Cardiac muscle cell (in vitro differentiated cells and primary cell): ENCODE measurements around the gene RRAD. TPM values are rescaled to one million over a fixed set of nuclear protein-coding genes. Genes with fewer than 3 reads are reported as not detected.
A peak's percentile ranks its signal among the peaks of the same experiment; 100 is the strongest.
"Not testable (repeated sequence)": the region's sequence is repeated elsewhere in the genome, so short reads cannot be mapped to it uniquely, and the experiment has no call there.

Source experiments
- DNase-seq, 2 donors: peaks; one replicate each; pipeline versions ENCODE4 v3.0.0 to v3.0.0-alpha.2; 2010 to 2017; ENCODE audit warnings: low read depth in 1 of 2, low spot score in 1 of 2
- H3K27ac ChIP-seq: fragments of 200-600 bp; sonication (generic); 2 replicates; pipeline ENCODE4 v1.5.1; 2016
- H3K27me3 ChIP-seq: fragments of 200-600 bp; sonication (generic); 2 replicates; pipeline ENCODE4 v1.6.0; 2016; ENCODE audit warnings: control low read depth
- H3K36me3 ChIP-seq: fragments of 200-600 bp; sonication (generic); 2 replicates; pipeline ENCODE4 v1.5.1; 2016; ENCODE audit warnings: control low read depth
- H3K4me1 ChIP-seq: fragments of 200-600 bp; sonication (generic); 2 replicates; pipeline ENCODE4 v1.8.1; 2017; ENCODE audit warnings: low read depth, mild to moderate bottlenecking, mixed run types
- H3K4me3 ChIP-seq: fragments of 200-600 bp; sonication (generic); 2 replicates; pipeline ENCODE4 v1.5.1; 2016; ENCODE audit warnings: mild to moderate bottlenecking
- H3K9me3 ChIP-seq: fragments of 200-600 bp; sonication (generic); 2 replicates; pipeline ENCODE4 v1.5.1; 2017; ENCODE audit warnings: low read depth, mild to moderate bottlenecking, control low read depth
- polyA plus RNA-seq: library from polyadenylated mRNA; unstranded; fragments of >200 nt; fragmentation: Nextera tagmentation; extraction: Ambion mirVana; gene quantifications from 2 replicates; pipeline ENCODE4 v1.2.1, GENCODE V29; 2016
- total RNA-seq: library from RNA; depleted of rRNA; stranded (reverse); fragments of >200 nt; gene quantifications from 2 replicates; pipeline ENCODE4 v1.2.3, GENCODE V29; 2016
- TF ChIP-seq, protein P1 (sequence below): IDR thresholded peaks from 2 replicates; pipeline ENCODE4 v1.5.1; 2012; ENCODE audit warnings: low read depth, mild to moderate bottlenecking, low read length

RRAD gene
- total and polyA plus RNA-seq, 2 experiments from 2014 or later = 73.8 to 246 TPM

DNA sequence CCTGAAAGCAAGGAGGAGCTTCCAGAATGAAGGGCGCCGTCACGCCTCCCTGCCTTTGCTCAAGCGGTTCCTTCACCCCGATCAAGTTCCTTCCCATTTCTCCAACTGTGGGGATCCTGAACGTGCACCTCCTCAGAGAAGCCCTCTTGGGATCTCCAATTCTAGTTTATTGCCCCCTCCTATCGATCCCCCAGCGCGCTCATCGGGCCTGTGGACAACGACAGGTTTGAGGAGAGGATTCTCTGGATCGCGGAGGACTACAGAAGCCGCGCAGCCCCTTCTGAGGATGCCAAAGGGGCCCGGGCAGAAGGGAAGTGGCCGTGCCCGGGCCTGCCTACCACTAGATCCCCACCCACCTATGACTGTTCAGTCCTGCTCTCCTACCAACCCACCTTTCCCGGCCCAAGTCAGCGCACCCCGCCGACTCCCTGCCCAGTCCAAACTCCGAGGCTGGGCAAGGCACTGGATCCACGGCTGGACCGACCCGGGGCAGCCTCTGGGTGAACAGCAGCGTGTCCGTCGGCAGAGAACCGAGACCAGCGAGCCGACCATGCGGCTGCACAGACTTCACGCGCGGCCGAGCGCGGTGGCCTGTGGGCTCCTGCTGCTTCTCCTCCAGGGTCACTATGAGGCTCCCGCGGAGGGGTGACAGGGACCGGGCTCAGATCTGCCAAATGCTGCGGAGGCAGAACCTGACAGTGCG, 22.9 kb upstream of the RRAD start:
- H3K4me1 ChIP-seq = no peaks in the 10 kb centered on the region
- peak in 1 of 2 donors; percentile 30 for DNase-seq
- H3K27ac ChIP-seq = no peak overlapping the region
- no peaks in the 10 kb centered on the region for H3K36me3 ChIP-seq
- peak overlapping the region; percentile 18 for H3K4me3 ChIP-seq
- TF ChIP-seq, protein P1, sequence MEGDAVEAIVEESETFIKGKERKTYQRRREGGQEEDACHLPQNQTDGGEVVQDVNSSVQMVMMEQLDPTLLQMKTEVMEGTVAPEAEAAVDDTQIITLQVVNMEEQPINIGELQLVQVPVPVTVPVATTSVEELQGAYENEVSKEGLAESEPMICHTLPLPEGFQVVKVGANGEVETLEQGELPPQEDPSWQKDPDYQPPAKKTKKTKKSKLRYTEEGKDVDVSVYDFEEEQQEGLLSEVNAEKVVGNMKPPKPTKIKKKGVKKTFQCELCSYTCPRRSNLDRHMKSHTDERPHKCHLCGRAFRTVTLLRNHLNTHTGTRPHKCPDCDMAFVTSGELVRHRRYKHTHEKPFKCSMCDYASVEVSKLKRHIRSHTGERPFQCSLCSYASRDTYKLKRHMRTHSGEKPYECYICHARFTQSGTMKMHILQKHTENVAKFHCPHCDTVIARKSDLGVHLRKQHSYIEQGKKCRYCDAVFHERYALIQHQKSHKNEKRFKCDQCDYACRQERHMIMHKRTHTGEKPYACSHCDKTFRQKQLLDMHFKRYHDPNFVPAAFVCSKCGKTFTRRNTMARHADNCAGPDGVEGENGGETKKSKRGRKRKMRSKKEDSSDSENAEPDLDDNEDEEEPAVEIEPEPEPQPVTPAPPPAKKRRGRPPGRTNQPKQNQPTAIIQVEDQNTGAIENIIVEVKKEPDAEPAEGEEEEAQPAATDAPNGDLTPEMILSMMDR = no peak
- no peaks in the 10 kb centered on the region for H3K9me3 ChIP-seq
- peaks cover 40% of the 10 kb centered on the region for H3K27me3 ChIP-seq

DNA sequence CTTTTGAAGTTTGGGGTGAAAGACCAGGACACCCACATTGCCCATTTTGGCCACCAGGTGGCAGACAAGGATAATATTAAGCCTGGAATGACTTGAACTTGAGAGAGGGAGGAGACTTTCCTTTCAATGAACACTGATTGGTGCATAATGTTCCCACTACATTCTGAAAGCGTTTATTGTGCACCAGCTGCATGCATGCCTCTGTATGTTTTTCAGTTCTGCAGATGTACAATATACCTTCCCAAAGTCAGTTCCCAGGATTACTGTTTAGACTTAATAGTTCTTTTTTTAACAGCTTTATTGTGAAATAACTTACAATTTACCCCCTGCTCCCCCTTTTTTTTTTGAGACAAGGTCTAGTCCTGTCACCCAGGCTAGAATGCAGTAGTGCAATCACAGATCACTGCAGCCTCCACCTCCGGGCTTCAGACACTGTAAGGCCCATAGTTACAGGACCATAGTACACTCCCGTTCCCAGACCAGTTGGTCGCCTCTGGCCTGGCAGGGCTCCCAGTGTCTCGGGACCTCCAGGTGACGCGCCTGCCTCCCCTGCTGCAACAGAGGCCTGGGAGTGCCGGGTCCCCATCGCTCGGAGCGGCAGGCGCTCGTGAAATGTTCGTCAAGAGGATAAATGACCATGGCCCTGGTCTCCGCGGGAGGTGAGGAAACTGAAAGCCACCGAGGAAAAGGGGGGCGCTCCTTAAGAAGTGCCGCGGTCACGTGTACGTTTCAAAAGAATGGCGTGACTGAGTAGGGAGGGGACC, 22.1 kb upstream of the RRAD start:
- Histone ChIP-seq H3K9me3 (no peaks in the 10 kb centered on the region), H3K4me1 (no peaks in the 10 kb centered on the region), H3K4me3 (peak overlapping the region; percentile 18), H3K36me3 (peaks cover 5% of the 10 kb centered on the region), H3K27ac (no peak overlapping the region), H3K27me3 (peaks cover 40% of the 10 kb centered on the region)
- TF ChIP-seq, protein P1 = peak; percentile 86
- peak; percentile 85 to 86 for DNase-seq

DNA sequence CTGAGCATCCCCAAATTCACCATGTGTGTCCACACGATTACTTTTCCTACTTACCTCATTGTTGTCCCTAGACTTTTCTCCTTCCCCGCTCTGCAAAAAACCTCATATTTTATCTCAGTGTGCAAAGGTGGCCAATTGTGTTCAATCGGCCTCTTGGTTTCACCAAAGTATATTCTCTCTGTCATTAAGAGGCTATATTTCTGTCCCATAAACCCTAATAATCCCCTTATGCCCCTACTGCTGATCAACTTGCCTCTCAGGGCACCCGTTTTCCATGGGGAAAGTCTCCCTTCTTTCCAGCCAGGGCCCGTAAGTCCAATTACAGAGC, 21.6 kb upstream of the RRAD start:
- no peak for DNase-seq
- H3K9me3 ChIP-seq = no peaks in the 10 kb centered on the region
- no peaks in the 10 kb centered on the region for H3K4me1 ChIP-seq
- peaks cover 7% of the 10 kb centered on the region for H3K36me3 ChIP-seq
- H3K27me3 ChIP-seq = peaks cover 40% of the 10 kb centered on the region
- TF ChIP-seq, protein P1 = no peak
- no peak overlapping the region for H3K4me3 ChIP-seq
- H3K27ac ChIP-seq = no peak overlapping the region

DNA sequence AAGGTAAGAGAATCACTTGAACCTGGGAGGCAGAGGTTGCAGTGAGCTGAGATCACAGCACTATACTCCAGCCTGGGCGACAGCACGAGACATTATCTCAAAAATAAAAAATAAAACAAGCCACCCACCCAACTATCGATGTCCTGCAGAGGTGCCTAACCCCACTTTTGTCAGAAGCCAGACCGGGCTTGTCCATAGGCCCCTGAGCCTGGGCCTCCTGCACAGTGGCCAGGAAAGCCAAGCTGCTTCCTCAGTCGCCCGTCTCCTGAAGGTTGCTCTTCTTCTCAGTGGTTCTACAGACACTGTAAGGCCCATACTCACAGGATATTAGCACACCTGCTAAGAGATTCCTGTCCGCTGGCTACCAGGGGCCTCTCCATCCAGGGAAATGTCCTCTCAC, 21.2 kb upstream of the RRAD start:
- Histone ChIP-seq H3K4me3 (no peak overlapping the region), H3K36me3 (peaks cover 11% of the 10 kb centered on the region), H3K4me1 (no peaks in the 10 kb centered on the region), H3K27me3 (peaks cover 40% of the 10 kb centered on the region), H3K9me3 (no peaks in the 10 kb centered on the region), H3K27ac (no peak overlapping the region)
- TF ChIP-seq, protein P1 = no peak
- DNase-seq = no peak

DNA sequence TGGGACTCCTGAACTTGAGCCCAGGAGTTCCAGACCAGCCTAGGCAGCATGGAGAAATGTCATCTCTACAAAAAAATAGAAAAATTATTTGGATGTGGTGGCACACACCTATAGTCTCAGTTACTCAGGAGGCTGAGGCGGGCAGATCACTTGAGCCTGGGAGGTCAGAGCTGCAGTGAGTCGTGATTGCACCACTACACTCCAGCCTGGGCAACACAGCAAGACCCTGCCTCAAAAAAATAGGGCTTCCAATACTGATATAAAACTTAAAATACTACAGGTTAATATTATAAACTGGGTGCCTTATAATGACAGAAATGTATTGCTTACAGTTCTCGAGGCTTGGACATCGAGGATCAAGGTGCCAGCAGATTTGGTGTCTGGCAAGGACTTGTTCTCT, 20.6 kb upstream of the RRAD start:
- Histone ChIP-seq H3K4me1 (no peaks in the 10 kb centered on the region), H3K27me3 (peaks cover 34% of the 10 kb centered on the region), H3K36me3 (peaks cover 17% of the 10 kb centered on the region), H3K4me3 (no peak overlapping the region), H3K27ac (no peak overlapping the region), H3K9me3 (no peaks in the 10 kb centered on the region)
- DNase-seq = no peak
- TF ChIP-seq, protein P1 = no peak

DNA sequence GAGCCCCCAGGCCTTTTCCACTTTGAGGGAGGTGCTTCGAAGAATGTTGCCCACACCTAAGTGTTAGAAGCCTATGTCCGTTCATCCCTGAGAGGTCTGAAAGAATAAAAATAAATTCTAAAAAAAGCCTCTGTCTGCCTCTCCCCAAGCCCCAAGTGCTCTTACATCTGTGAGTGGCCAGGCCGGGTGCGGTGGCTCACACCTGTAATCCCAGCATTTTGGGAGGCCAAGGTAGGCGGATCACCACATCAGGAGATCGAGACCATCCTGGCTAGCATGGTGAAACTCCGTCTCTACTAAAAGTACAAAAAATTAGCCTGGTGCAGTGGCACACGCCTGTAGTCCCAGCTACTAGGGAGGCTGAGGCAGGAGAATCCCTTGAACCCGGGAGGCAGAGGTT, 19.6 kb upstream of the RRAD start:
- H3K4me1 ChIP-seq, H3K4me3 ChIP-seq, H3K9me3 ChIP-seq, DNase-seq: not testable (repeated sequence)
- peak overlapping the region; percentile 40 for H3K27ac ChIP-seq
- peaks cover 23% of the 10 kb centered on the region for H3K36me3 ChIP-seq
- peaks cover 26% of the 10 kb centered on the region for H3K27me3 ChIP-seq
